Panc1 (cell line): ENCODE results near the gene PLPPR5. TPM values are rescaled to one million over a fixed set of nuclear protein-coding genes. Genes with fewer than 3 reads are reported as not detected.

ENCODE experiments used
- ATAC-seq: fragments of 200-7000 bp; cut with Tn5 transposase; 2 replicates; pipeline ENCODE4 v1.9.1; 2020; ENCODE audit warnings: mild to moderate bottlenecking, moderate library complexity
- BruUV-seq: library from RNA; stranded (reverse); fragments of 400-500 nt; replicated peaks from 2 replicates; lab custom pipeline; 2021; lab: Mats Ljungman, UMichigan
- CTCF ChIA-PET: fragments of 300-600 bp; sonication (Branson Sonifier 250); formaldehyde crosslinking; loops from one replicate; lab custom pipeline; 2022; ENCODE audit warnings: antibody characterized with exemption; lab: Charles Lee
- POLR2A ChIA-PET: fragments of 300-600 bp; sonication (Branson Sonifier 250); formaldehyde crosslinking; loops from one replicate; lab custom pipeline; 2022; ENCODE audit warnings: antibody characterized with exemption; lab: Charles Lee
- DNase-seq: peaks from one replicate; pipeline ENCODE4 v3.0.0-alpha.2; 2010; ENCODE audit warnings: low read depth, low spot score
- H3K27ac ChIP-seq: 2 replicates; pipeline ENCODE4 v1.5.1; 2011; ENCODE audit warnings: mild to moderate bottlenecking, low read length, inconsistent platforms
- H3K27me3 ChIP-seq: fragments of 200-500 bp; sonication (Bioruptor generic); 2 replicates; pipeline ENCODE4 v1.6.0; 2014; ENCODE audit warnings: low read length, inconsistent platforms; ENCODE audit not compliant: control insufficient read depth, insufficient read depth
- H3K36me3 ChIP-seq: fragments of 200-500 bp; sonication (Bioruptor generic); 2 replicates; pipeline ENCODE4 v1.5.1; 2014; ENCODE audit warnings: inconsistent platforms, mild to moderate bottlenecking, low read length, moderate library complexity; ENCODE audit not compliant: control insufficient read depth, insufficient read depth
- H3K4me1 ChIP-seq: 2 replicates; pipeline ENCODE4 v1.5.1; 2011; ENCODE audit warnings: inconsistent platforms, mild to moderate bottlenecking, low read length, moderate library complexity; ENCODE audit not compliant: control insufficient read depth, insufficient read depth
- H3K4me3 ChIP-seq, 2 experiments: 2 replicates each; pipeline ENCODE4 v1.5.1; 2011 to 2012; ENCODE audit warnings: low read depth in 2 of 2, low read length in 2 of 2, mild to moderate bottlenecking in 2 of 2, inconsistent platforms in 1 of 2, moderate library complexity in 1 of 2
- H3K9me3 ChIP-seq: fragments of 200-500 bp; sonication (Bioruptor generic); 2 replicates; pipeline ENCODE4 v1.5.1; 2014; ENCODE audit warnings: low read depth, mild to moderate bottlenecking, inconsistent platforms, low read length, moderate library complexity; ENCODE audit not compliant: control insufficient read depth, insufficient read depth
- POLR2AphosphoS5 ChIP-seq: IDR thresholded peaks from 2 replicates; pipeline ENCODE4 v1.6.1; 2012; ENCODE audit warnings: mild to moderate bottlenecking, low read depth, low read length, moderate library complexity
- SIN3A ChIP-seq: IDR thresholded peaks from 2 replicates; pipeline ENCODE4 v1.6.1; 2012; ENCODE audit warnings: low read depth, mild to moderate bottlenecking, low read length, moderate library complexity, borderline replicate concordance; ENCODE audit not compliant: insufficient read depth
- TCF7L2 ChIP-seq: IDR thresholded peaks from 2 replicates; pipeline ENCODE4 v1.6.1; 2011; ENCODE audit warnings: mild to moderate bottlenecking, low read depth, low read length, inconsistent platforms
- in situ Hi-C: cut with HindIII; loops from 2 replicates; pipeline ENCODE4 v1.10.0; 2016; ENCODE audit warnings: low sequenced_read_pairs, low pct_unique_long_range_greater_than_20kb
- intact Hi-C: fragments of 100-400 bp; cut with micrococcal nuclease; formaldehyde crosslinking; loops from one replicate; pipeline ENCODE4 v1.10.0; 2022; ENCODE audit not compliant: unreplicated experiment
- total RNA-seq: library from RNA; stranded (reverse); gene quantifications from one replicate; pipeline ENCODE4 v1.2.1, GENCODE V29; 2021; ENCODE audit not compliant: unreplicated experiment
- TF ChIP-seq, protein P1 (sequence below), 2 experiments: IDR thresholded peaks; 2 replicates each; pipeline ENCODE4 v1.6.1; 2011 to 2012; ENCODE audit warnings: low read depth in 2 of 2, control low read depth in 1 of 2, low read length in 1 of 2, mild to moderate bottlenecking in 1 of 2, moderate library complexity in 1 of 2; ENCODE audit not compliant: insufficient read depth in 1 of 2
- TF ChIP-seq, protein P2 (sequence below): fragments of 450-650 bp; IDR thresholded peaks from 2 replicates; pipeline ENCODE4 v1.5.1; 2017; ENCODE audit warnings: mild to moderate bottlenecking

PLPPR5 gene
- total RNA-seq, 1 experiment from 2014 or later = not detected

DNA sequence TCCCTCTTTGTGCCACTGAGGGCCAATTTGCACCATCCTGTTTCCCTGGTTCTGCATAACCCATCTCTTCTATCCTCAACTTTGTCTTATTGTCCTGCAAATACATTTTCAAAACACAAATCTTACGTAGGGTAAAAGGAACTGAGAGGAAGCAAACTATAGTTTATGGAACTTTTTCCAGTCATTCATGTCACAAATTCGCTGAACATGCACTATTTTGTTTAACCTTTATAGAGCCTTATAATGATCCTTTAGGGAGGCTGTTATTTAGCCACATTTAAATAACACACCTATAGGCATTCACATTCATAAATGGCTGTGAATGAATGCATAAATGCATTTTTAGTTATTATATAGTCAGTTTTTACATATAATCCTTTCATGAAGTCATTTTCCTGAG is 85.0 kb downstream of the PLPPR5 start:
- Histone ChIP-seq H3K9me3 (no peaks in the 10 kb centered on the region), H3K4me1 (no peaks in the 10 kb centered on the region), H3K27me3 (no peaks in the 10 kb centered on the region), H3K27ac (no peak overlapping the region), H3K4me3 (no peak overlapping the region), H3K36me3 (no peaks in the 10 kb centered on the region)
- CTCF ChIA-PET = interaction anchor here (0.7 kb wide), 1 partner anchor 382 kb away, joined by 8 read pairs; no protein-coding TSS in a partner anchor
- no peak for DNase-seq
- no peak for TF ChIP-seq TCF7L2
- TF ChIP-seq, protein P1, sequence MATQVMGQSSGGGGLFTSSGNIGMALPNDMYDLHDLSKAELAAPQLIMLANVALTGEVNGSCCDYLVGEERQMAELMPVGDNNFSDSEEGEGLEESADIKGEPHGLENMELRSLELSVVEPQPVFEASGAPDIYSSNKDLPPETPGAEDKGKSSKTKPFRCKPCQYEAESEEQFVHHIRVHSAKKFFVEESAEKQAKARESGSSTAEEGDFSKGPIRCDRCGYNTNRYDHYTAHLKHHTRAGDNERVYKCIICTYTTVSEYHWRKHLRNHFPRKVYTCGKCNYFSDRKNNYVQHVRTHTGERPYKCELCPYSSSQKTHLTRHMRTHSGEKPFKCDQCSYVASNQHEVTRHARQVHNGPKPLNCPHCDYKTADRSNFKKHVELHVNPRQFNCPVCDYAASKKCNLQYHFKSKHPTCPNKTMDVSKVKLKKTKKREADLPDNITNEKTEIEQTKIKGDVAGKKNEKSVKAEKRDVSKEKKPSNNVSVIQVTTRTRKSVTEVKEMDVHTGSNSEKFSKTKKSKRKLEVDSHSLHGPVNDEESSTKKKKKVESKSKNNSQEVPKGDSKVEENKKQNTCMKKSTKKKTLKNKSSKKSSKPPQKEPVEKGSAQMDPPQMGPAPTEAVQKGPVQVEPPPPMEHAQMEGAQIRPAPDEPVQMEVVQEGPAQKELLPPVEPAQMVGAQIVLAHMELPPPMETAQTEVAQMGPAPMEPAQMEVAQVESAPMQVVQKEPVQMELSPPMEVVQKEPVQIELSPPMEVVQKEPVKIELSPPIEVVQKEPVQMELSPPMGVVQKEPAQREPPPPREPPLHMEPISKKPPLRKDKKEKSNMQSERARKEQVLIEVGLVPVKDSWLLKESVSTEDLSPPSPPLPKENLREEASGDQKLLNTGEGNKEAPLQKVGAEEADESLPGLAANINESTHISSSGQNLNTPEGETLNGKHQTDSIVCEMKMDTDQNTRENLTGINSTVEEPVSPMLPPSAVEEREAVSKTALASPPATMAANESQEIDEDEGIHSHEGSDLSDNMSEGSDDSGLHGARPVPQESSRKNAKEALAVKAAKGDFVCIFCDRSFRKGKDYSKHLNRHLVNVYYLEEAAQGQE (IDR thresholded peaks at IDR 0.05; ENCODE audit: insufficient read depth in 1 of 2, low read depth in 2 of 2, low read length in 1 of 2) = no peak
- no peak for TF ChIP-seq POLR2AphosphoS5
- TF ChIP-seq, protein P2, sequence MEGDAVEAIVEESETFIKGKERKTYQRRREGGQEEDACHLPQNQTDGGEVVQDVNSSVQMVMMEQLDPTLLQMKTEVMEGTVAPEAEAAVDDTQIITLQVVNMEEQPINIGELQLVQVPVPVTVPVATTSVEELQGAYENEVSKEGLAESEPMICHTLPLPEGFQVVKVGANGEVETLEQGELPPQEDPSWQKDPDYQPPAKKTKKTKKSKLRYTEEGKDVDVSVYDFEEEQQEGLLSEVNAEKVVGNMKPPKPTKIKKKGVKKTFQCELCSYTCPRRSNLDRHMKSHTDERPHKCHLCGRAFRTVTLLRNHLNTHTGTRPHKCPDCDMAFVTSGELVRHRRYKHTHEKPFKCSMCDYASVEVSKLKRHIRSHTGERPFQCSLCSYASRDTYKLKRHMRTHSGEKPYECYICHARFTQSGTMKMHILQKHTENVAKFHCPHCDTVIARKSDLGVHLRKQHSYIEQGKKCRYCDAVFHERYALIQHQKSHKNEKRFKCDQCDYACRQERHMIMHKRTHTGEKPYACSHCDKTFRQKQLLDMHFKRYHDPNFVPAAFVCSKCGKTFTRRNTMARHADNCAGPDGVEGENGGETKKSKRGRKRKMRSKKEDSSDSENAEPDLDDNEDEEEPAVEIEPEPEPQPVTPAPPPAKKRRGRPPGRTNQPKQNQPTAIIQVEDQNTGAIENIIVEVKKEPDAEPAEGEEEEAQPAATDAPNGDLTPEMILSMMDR = no peak
- no peak for TF ChIP-seq SIN3A
- intact Hi-C loops = no loop called here
- no peak for ATAC-seq
- no TSS peak for BruUV-seq
- POLR2A ChIA-PET = no interaction called here
- in situ Hi-C loops = no loop called here

DNA sequence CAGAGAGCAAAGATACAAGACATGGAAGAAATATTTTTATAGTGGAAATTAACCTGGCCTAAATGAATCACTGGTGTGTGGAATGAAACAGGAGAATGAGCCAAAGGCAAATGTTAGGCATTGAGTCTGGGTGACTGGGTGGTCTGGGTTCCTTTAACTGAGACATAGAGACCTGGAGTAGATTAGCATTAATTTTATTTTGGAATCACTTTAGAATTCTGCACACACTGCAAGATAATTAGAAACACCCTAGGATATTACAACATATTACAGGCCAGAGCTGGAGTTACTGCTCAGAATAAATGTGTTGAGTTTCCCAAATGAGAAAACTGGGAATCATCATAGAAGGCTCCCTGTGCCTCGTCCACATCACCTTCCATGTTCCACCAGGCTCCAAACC is 85.5 kb downstream of the PLPPR5 start:
- TF ChIP-seq, protein P1 (IDR thresholded peaks at IDR 0.05; ENCODE audit: insufficient read depth in 1 of 2, low read depth in 2 of 2, low read length in 1 of 2) = no peak
- TF ChIP-seq POLR2AphosphoS5 (no peak), SIN3A (no peak), TCF7L2 (no peak)
- TF ChIP-seq, protein P2 = no peak
- intact Hi-C loops = no loop called here
- in situ Hi-C loops = no loop called here

More for the DNA sequence above, 85.5 kb downstream of the PLPPR5 start:
- no peak for DNase-seq
- no peak overlapping the region for H3K27ac ChIP-seq
- H3K4me3 ChIP-seq = no peak overlapping the region
- H3K27me3 ChIP-seq = no peaks in the 10 kb centered on the region
- ChIA-PET CTCF (no interaction called here), POLR2A (no interaction called here)
- no peaks in the 10 kb centered on the region for H3K4me1 ChIP-seq
- BruUV-seq = no TSS peak
- no peak for ATAC-seq
- H3K36me3 ChIP-seq = no peaks in the 10 kb centered on the region
- H3K9me3 ChIP-seq = no peaks in the 10 kb centered on the region
